GM10266 (cell line): ENCODE measurements around the gene DYNC1LI1.

Experiments used
- DNase-seq: peaks from one replicate; pipeline ENCODE4 v3.0.0; 2012; ENCODE audit errors: extremely low spot score
- CTCF ChIP-seq: IDR thresholded peaks from 2 replicates; pipeline ENCODE4 v1.5.1; 2012; ENCODE audit warnings: mild to moderate bottlenecking, low read depth; ENCODE audit not compliant: control insufficient read depth, insufficient read depth; ENCODE audit errors: missing control alignments

The DYNC1LI1 gene

DNA sequence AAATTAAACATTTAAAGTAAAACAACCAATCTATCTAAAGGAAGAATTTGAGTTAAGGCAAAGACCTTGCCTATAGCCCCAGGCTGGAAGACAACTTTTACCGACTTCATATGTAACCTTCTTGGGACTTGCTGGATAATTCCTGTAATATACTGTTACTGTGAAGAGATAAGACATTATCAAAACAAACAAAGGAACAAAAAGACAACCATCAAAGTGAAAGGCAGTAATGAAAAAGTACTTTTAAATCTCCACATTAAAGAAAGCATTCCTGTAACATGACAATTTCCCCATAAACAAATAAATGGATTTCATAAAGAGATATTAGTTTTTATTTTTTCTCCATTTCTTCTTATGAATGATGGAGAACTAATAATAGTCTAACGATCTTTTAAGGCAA lies 70.4 kb downstream of the DYNC1LI1 start:
- no peak for DNase-seq
- no peak for TF ChIP-seq CTCF

GRCh38 chr3:32499585-32499984 lies 71.1 kb downstream of the DYNC1LI1 start:
- no peak for TF ChIP-seq CTCF
- no peak for DNase-seq

DNA sequence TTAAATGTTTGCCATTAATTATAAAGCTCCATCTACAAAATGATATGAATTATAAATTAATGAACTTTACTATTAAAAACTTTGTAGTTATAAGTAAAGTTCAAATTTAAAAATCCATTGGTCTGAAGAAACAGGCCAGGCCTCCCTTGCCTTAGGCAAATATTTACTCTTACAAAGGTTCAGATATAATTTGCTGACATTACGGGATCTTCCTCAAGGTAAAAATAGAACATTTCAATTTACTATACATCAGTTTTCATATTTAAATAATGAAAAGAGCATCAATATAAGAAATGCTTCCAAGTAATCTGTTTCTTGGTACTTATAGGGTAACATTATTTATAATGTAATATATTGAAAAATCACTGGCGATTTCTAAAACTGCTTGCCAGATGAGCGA lies 71.7 kb downstream of the DYNC1LI1 start:
- no peak for DNase-seq
- TF ChIP-seq CTCF = no peak

DNA sequence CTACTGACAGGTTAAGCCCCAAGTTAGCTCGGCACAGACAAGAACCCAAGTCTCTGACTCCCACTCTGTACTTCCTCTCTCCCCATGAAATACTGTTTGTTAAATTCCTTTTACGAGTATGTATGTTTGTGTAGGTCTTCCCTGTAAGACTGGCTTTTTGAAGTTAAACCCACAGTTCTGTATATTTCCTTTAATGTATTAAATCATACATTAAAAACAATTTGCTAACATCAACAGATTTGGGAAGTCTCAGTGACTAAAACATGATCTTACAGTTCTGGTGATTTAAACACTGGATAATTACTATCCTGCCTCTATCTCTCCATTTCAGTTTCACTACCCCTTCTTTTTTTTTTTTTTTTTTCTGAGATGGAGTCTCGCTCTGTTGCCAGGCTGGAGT lies 72.4 kb downstream of the DYNC1LI1 start:
- DNase-seq = no peak
- TF ChIP-seq CTCF = no peak

DNA sequence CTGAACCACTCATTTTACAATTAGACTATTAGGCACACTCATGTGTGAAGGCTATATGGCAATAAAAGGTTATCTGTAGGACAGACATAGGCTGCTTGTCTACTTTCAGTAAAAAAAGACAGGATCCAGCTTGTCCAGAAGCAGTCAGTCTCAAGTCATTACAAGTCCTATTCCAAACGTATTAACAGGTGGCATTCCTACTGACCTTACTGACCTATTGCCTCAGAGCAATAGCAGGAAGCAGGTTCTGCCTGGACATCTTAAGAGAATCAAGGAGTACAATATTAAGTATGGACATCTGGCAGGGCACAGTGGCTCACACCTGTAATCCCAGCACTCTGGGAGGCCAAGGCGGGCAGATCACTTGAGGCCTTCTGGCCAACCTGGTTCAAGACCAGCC lies 75.0 kb downstream of the DYNC1LI1 start:
- DNase-seq = no peak
- TF ChIP-seq CTCF = no peak

DNA sequence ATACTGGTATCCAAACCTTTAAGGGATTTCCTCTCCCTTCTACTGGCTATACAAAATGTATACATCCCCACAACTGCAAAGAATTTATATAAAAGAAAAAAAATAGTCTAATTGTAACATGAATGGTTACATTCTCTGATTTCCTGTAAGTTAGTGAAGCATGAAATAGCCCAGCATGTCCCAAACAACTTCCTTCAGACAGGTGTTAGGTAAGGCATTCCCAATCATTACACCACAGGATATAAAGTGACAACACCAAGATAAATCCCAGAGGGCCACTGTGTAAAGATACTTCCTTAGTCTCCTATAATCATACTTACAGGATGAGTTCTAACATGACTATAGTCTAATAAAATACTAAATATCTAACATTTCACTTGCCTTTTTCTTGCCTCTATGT lies 75.6 kb downstream of the DYNC1LI1 start:
- DNase-seq = no peak
- no peak for TF ChIP-seq CTCF

GRCh38 chr3:32493437-32494414 lies 76.9 kb downstream of the DYNC1LI1 start:
- DNase-seq = peak; percentile 58
- no peak for TF ChIP-seq CTCF
